Endothelial cell of umbilical vein (primary cell): Measurements from ENCODE around the gene FHOD1. TPM values are rescaled to one million over a fixed set of nuclear protein-coding genes. Genes with fewer than 3 reads are reported as not detected.

ENCODE experiments used
- BruUV-seq: library from RNA; stranded (reverse); fragments of 400-500 nt; replicated peaks from 2 replicates; lab custom pipeline; 2021; lab: Mats Ljungman, UMichigan
- CTCF ChIA-PET: fragments of 300-600, 350-600 bp; sonication (Branson Sonifier 250); formaldehyde crosslinking; loops from one replicate; lab custom pipeline; 2021; ENCODE audit warnings: antibody characterized with exemption, inconsistent platforms; lab: Charles Lee
- POLR2A ChIA-PET: fragments of 300-600, 350-600 bp; sonication (Branson Sonifier 250); formaldehyde crosslinking; loops from one replicate; lab custom pipeline; 2021; ENCODE audit warnings: antibody characterized with exemption, inconsistent platforms; lab: Charles Lee
- DNase-seq: peaks from one replicate; pipeline ENCODE4 v3.0.0-alpha.2; 2011; ENCODE audit warnings: low read depth, low spot score
- FAIRE-seq: peaks from 2 replicates; lab custom pipeline; 2011; peaks lifted over from hg19 to GRCh38; lab: Jason Lieb, UNC
- H2AFZ ChIP-seq: 2 replicates; pipeline ENCODE4 v1.6.0; 2012; ENCODE audit warnings: low read depth, low read length, control low read depth, inconsistent platforms
- H3K27ac ChIP-seq: 2 replicates; pipeline ENCODE4 v1.5.1; 2011; ENCODE audit warnings: low read depth, mild to moderate bottlenecking, control low read depth, low read length, moderate library complexity; ENCODE audit not compliant: insufficient read depth
- H3K27me3 ChIP-seq, 2 experiments: 2 replicates each; pipeline versions ENCODE4 v1.6.0 to v1.6.1; 2011; ENCODE audit warnings: low read length in 2 of 2, mixed read lengths in 1 of 2; ENCODE audit not compliant: control insufficient read depth in 2 of 2, insufficient read depth in 2 of 2
- H3K36me3 ChIP-seq, 2 experiments: 2 replicates in 1 of 2; 3 replicates in 1 of 2; pipeline ENCODE4 v1.5.1; 2011; ENCODE audit warnings: low read length in 2 of 2, mild to moderate bottlenecking in 1 of 2, moderate library complexity in 1 of 2; ENCODE audit not compliant: control insufficient read depth in 2 of 2, insufficient read depth in 2 of 2; ENCODE audit errors: extremely low read depth in 1 of 2
- H3K4me1 ChIP-seq: 3 replicates; pipeline ENCODE4 v1.5.1; 2011; ENCODE audit warnings: mild to moderate bottlenecking, low read length; ENCODE audit not compliant: control insufficient read depth, insufficient read depth; ENCODE audit errors: extremely low read depth
- H3K4me2 ChIP-seq: 2 replicates; pipeline ENCODE4 v1.6.1; 2011; ENCODE audit warnings: low read length, control low read depth, mixed read lengths; ENCODE audit not compliant: insufficient read depth
- H3K4me3 ChIP-seq, 3 experiments: fragments of 200-600 bp in 1 of 3; sonication (generic), shearing (Covaris generic) in 1 of 3; replicated peaks in 1 of 3; 2 replicates each; pipeline ENCODE4 v1.5.1; 2011 to 2016; ENCODE audit warnings: control low read depth in 3 of 3, low read length in 3 of 3, mild to moderate bottlenecking in 2 of 3, inconsistent platforms in 1 of 3, low read depth in 1 of 3, moderate library complexity in 1 of 3; ENCODE audit not compliant: insufficient read depth in 1 of 3
- H3K79me2 ChIP-seq: 2 replicates; pipeline ENCODE4 v1.6.0; 2012; ENCODE audit warnings: low read length, inconsistent platforms; ENCODE audit not compliant: control insufficient read depth, insufficient read depth
- H3K9ac ChIP-seq: replicated peaks from 2 replicates; pipeline ENCODE3; 2011; ENCODE audit warnings: low read length, control low read depth; ENCODE audit not compliant: insufficient read depth; ENCODE audit errors: extremely low read depth
- H3K9me1 ChIP-seq: replicated peaks from 3 replicates; pipeline ENCODE4 v1.6.0; 2011; ENCODE audit warnings: mild to moderate bottlenecking, low read length; ENCODE audit not compliant: control insufficient read depth, insufficient read depth; ENCODE audit errors: extremely low read depth
- H3K9me3 ChIP-seq: replicated peaks from 2 replicates; pipeline ENCODE4 v1.5.1; 2012; ENCODE audit warnings: low read length, inconsistent platforms; ENCODE audit not compliant: control insufficient read depth, insufficient read depth
- H4K20me1 ChIP-seq: replicated peaks from 2 replicates; pipeline ENCODE3; 2011; ENCODE audit warnings: mild to moderate bottlenecking, low read length; ENCODE audit not compliant: control insufficient read depth, insufficient read depth; ENCODE audit errors: extremely low read depth
- EZH2 ChIP-seq: IDR thresholded peaks from 2 replicates; pipeline ENCODE4 v1.6.1; 2012; ENCODE audit warnings: borderline replicate concordance, low read depth, mild to moderate bottlenecking, moderate library complexity, low read length, inconsistent platforms; ENCODE audit not compliant: severe bottlenecking
- FOS ChIP-seq: IDR thresholded peaks from 2 replicates; pipeline ENCODE4 v1.6.1; 2011; ENCODE audit warnings: mild to moderate bottlenecking, low read length, moderate library complexity, borderline replicate concordance; ENCODE audit not compliant: insufficient read depth
- GATA2 ChIP-seq: IDR thresholded peaks from 2 replicates; pipeline ENCODE4 v1.7.0; 2011; ENCODE audit warnings: low read depth, mild to moderate bottlenecking, moderate library complexity, mixed read lengths, low read length; ENCODE audit not compliant: insufficient read length, insufficient read depth
- JUN ChIP-seq: IDR thresholded peaks from 2 replicates; pipeline ENCODE4 v1.6.1; 2011; ENCODE audit warnings: borderline replicate concordance, low read depth; ENCODE audit not compliant: insufficient read length, insufficient read depth
- MYC ChIP-seq: IDR thresholded peaks from one replicate; pipeline ENCODE4 v1.6.1; 2011; ENCODE audit warnings: mild to moderate bottlenecking, low read depth, low read length
- POLR2A ChIP-seq: IDR thresholded peaks from 2 replicates; pipeline ENCODE4 v1.6.1; 2012; ENCODE audit warnings: low read depth, mild to moderate bottlenecking, control low read depth, low read length
- POLR2AphosphoS5 ChIP-seq: IDR thresholded peaks from 2 replicates; pipeline ENCODE4 v1.6.1; 2012; ENCODE audit warnings: low read depth, mild to moderate bottlenecking, control low read depth, low read length, moderate library complexity; ENCODE audit not compliant: insufficient read depth
- dilution Hi-C: fragments of 300-500 bp; cut with MboI; formaldehyde crosslinking; loops from one replicate; pipeline ENCODE4 v1.15.0; 2019; ENCODE audit warnings: low sequenced_read_pairs; ENCODE audit not compliant: extremely low pct_ligation_motif_present
- intact Hi-C: fragments of 100-400 bp; cut with micrococcal nuclease; formaldehyde crosslinking; loops from one replicate; pipeline ENCODE4 v1.10.0; 2022
- polyA plus RNA-seq, 4 experiments: library from polyadenylated mRNA; depleted of rRNA in 3 of 4; stranded (reverse) in 3 of 4; unstranded in 1 of 4; fragments of >200 nt; gene quantifications; 2 replicates each; pipeline versions ENCODE4 v1.2.1 to v1.2.3, GENCODE V29; 2011 to 2012; ENCODE audit warnings: missing spikeins in 1 of 4
- total RNA-seq: library from RNA; stranded (reverse); gene quantifications from 2 replicates; pipeline ENCODE4 v1.2.3, GENCODE V29; 2021
- TF ChIP-seq, protein P1 (sequence below), 2 donors: IDR thresholded peaks; 1 replicate in 1 of 2; 2 replicates in 1 of 2; pipeline ENCODE4 v1.5.1; 2011; ENCODE audit warnings: low read length in 2 of 2, mild to moderate bottlenecking in 2 of 2, moderate library complexity in 2 of 2, control low read depth in 1 of 2, inconsistent platforms in 1 of 2, low read depth in 1 of 2; ENCODE audit not compliant: insufficient read depth in 1 of 2; ENCODE audit errors: extremely low read depth in 1 of 2
- TF ChIP-seq, protein P2 (sequence below): IDR thresholded peaks from 2 replicates; pipeline ENCODE4 v1.6.1; 2011; ENCODE audit not compliant: insufficient read depth, insufficient read length

The FHOD1 gene
- total and polyA plus RNA-seq, 2 donors (not counting 3 experiments of a cell fraction or from before 2014, with no cell fraction given), result 63.6 to 124 TPM

- Histone ChIP-seq H3K27me3 (no peaks in the 10 kb centered on the region), H3K9ac (no peak overlapping the region), H3K4me1 (peaks cover 25% of the 10 kb centered on the region), H3K79me2 (peaks cover 32% of the 10 kb centered on the region), H3K4me2 (no peak overlapping the region), H3K9me3 (no peaks in the 10 kb centered on the region), H3K36me3 (peaks cover 11 to 58% of the 10 kb centered on the region in 2 experiments), H3K4me3 (no peak overlapping the region), H3K27ac (no peak overlapping the region), H3K9me1 (no peaks in the 10 kb centered on the region), H2AFZ (no peak overlapping the region), H4K20me1 (no peaks in the 10 kb centered on the region)
- BruUV-seq, result no TSS peak
- dilution Hi-C loops (no loop called here), intact Hi-C loops (no loop called here)
- FAIRE-seq (no peak), DNase-seq (no peak)
- POLR2A ChIA-PET, result no interaction called here
- TF ChIP-seq POLR2A, result no peak
- TF ChIP-seq, protein P1, sequence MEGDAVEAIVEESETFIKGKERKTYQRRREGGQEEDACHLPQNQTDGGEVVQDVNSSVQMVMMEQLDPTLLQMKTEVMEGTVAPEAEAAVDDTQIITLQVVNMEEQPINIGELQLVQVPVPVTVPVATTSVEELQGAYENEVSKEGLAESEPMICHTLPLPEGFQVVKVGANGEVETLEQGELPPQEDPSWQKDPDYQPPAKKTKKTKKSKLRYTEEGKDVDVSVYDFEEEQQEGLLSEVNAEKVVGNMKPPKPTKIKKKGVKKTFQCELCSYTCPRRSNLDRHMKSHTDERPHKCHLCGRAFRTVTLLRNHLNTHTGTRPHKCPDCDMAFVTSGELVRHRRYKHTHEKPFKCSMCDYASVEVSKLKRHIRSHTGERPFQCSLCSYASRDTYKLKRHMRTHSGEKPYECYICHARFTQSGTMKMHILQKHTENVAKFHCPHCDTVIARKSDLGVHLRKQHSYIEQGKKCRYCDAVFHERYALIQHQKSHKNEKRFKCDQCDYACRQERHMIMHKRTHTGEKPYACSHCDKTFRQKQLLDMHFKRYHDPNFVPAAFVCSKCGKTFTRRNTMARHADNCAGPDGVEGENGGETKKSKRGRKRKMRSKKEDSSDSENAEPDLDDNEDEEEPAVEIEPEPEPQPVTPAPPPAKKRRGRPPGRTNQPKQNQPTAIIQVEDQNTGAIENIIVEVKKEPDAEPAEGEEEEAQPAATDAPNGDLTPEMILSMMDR (IDR thresholded peaks at IDR 0.05; ENCODE audit: extremely low read depth in 1 of 2, insufficient read depth in 1 of 2, low read depth in 1 of 2, low read length in 2 of 2), result no peak
- no peak for TF ChIP-seq MYC
- no peak for TF ChIP-seq JUN
- TF ChIP-seq, protein P2, sequence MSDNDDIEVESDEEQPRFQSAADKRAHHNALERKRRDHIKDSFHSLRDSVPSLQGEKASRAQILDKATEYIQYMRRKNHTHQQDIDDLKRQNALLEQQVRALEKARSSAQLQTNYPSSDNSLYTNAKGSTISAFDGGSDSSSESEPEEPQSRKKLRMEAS, result no peak
- no peak for TF ChIP-seq GATA2
- TF ChIP-seq FOS, result no peak
- no peak for TF ChIP-seq POLR2AphosphoS5
- TF ChIP-seq EZH2, result no peak
- CTCF ChIA-PET, result interaction anchor here (2.3 kb wide), 1 partner anchor 10 kb away, joined by 7 read pairs; the partner anchor contains the start of gene FHOD1
Measured at GRCh38 chr16:67238278-67238575, 9.1 kb downstream of the FHOD1 start.
